Activated CD4-positive, alpha-beta T cell treated with anti-CD3 and anti-CD28 coated beads, Interleukin-2, amount 10 ng/mL, durations not matched to agents 7 days and 5 days (primary cell): ENCODE results near the gene TXNDC11. TPM values are rescaled to one million over a fixed set of nuclear protein-coding genes. Genes with fewer than 3 reads are reported as not detected.

Experiments
- CTCF ChIA-PET: fragments of 350-600 bp; sonication (Branson Sonifier 250); formaldehyde crosslinking; loops from one replicate; lab custom pipeline; 2021; ENCODE audit warnings: antibody characterized with exemption; lab: Charles Lee
- POLR2A ChIA-PET: fragments of 350-600 bp; sonication (Branson Sonifier 250); formaldehyde crosslinking; loops from one replicate; lab custom pipeline; 2021; ENCODE audit warnings: antibody characterized with exemption; lab: Charles Lee
- DNase-seq: peaks from one replicate; pipeline ENCODE4 v3.0.0-alpha.2; 2020
- H3K27ac Mint-ChIP-seq: one replicate; pipeline ENCODE4 v1.8.0; 2021; ENCODE audit warnings: mild to moderate bottlenecking, moderate library complexity, mixed read lengths
- H3K27me3 Mint-ChIP-seq: one replicate; pipeline ENCODE4 v1.8.0; 2021; ENCODE audit warnings: mixed read lengths
- H3K36me3 Mint-ChIP-seq: one replicate; pipeline ENCODE4 v1.8.0; 2021; ENCODE audit warnings: low read depth, mixed read lengths
- H3K4me1 Mint-ChIP-seq: one replicate; pipeline ENCODE4 v1.8.0; 2021; ENCODE audit warnings: mixed read lengths
- H3K4me3 Mint-ChIP-seq: one replicate; pipeline ENCODE4 v1.8.0; 2021; ENCODE audit warnings: mild to moderate bottlenecking, moderate library complexity, mixed read lengths
- H3K9me3 Mint-ChIP-seq: one replicate; pipeline ENCODE4 v1.8.0; 2021; ENCODE audit warnings: mixed read lengths
- total RNA-seq, 2 experiments: library from RNA; stranded (reverse); gene quantifications; one replicate each; pipeline ENCODE4 v1.2.3, GENCODE V29; 2021

Gene TXNDC11
- total RNA-seq, 2 experiments from 2014 or later, result 38.5 to 42.7 TPM

DNA sequence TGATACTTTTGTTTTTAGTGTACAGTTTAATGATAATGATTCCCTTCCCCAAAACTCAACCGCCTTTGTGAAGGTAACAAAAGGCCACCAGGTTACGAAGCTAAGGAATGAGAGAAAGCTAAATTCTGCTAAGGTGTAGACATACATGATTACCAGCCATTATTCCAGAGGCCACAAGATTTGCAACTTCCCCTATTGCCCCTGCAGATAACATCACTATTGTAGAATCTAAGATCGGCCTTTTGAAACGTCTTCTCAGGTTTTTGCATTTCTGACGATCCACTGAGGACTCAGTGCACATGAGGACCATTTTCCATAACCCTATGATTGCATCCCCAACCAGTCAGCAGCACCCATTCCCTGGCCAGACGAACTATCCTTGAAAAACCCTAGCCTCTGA is 108.3 kb downstream of the TXNDC11 start:
- no peak overlapping the region for H3K27ac Mint-ChIP-seq
- no peak for DNase-seq
- CTCF ChIA-PET, result no interaction called here
- POLR2A ChIA-PET, result no interaction called here
- no peaks in the 10 kb centered on the region for H3K36me3 Mint-ChIP-seq
- H3K27me3 Mint-ChIP-seq, result peaks cover 12% of the 10 kb centered on the region
- H3K4me3 Mint-ChIP-seq, result no peak overlapping the region
- H3K9me3 Mint-ChIP-seq, result no peaks in the 10 kb centered on the region
- H3K4me1 Mint-ChIP-seq, result peaks cover 23% of the 10 kb centered on the region

DNA sequence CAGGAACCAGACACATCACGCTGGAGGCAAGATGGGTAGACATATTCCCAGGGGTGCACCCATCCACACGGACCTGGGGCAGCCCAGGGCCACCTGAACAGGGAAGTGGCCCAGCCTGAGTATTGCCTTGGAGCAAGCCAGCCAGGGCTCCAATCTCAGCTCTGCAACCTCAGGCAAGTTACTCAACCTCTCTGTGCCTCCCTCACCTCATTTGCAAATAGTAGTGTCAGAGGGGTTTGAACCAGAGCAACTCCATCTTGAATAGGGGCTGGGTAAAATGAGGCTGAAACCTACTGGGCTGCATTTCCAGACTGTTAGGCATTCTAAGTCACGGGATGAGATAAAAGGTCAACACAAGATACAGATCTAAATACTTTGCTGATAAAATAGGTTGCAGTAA is 109.5 kb downstream of the TXNDC11 start:
- Mint-ChIP-seq H3K9me3 (no peaks in the 10 kb centered on the region), H3K4me1 (peaks cover 29% of the 10 kb centered on the region), H3K36me3 (peaks cover 1% of the 10 kb centered on the region), H3K27me3 (peaks cover 7% of the 10 kb centered on the region), H3K27ac (no peak overlapping the region), H3K4me3 (no peak overlapping the region)
- POLR2A ChIA-PET, result interaction anchor here (0.6 kb wide), 1 partner anchor 95 kb away, joined by 3 read pairs; no protein-coding TSS in a partner anchor
- CTCF ChIA-PET, result no interaction called here
- no peak for DNase-seq

DNA sequence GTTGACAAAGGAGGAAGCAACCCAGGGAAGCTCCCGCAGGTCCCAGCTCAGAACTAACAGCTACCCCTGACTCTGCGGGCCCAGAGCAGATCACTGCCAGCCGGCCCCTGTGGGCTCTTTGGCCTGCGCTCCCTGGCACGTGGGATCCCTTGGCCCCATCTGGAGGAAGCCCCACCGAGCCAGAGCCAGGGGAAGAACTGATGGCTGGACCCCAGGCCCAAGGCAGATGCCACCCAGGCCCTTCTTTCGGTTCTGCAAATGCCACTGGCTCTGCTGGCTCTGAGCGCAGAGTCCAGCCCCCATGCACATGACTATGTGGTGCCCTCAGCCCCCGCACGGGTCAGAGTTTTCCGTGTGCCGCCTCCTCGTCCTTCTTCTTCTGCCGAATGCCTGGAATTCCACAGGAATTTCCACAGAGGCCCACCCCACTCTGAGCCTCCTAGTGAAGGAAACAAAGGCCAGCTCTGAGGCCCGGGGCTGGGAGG is 110.2 kb downstream of the TXNDC11 start:
- no peak for DNase-seq
- POLR2A ChIA-PET, result interaction anchor here (0.6 kb wide), 1 partner anchor 95 kb away, joined by 3 read pairs; no protein-coding TSS in a partner anchor
- CTCF ChIA-PET, result interaction anchor here (0.6 kb wide), 1 partner anchor 23 kb away, joined by 3 read pairs; no protein-coding TSS in a partner anchor
- peaks cover 7% of the 10 kb centered on the region for H3K27me3 Mint-ChIP-seq
- no peaks in the 10 kb centered on the region for H3K9me3 Mint-ChIP-seq
- H3K4me3 Mint-ChIP-seq, result no peak overlapping the region
- peaks cover 31% of the 10 kb centered on the region for H3K4me1 Mint-ChIP-seq
- no peak overlapping the region for H3K27ac Mint-ChIP-seq
- H3K36me3 Mint-ChIP-seq, result peaks cover 3% of the 10 kb centered on the region

DNA sequence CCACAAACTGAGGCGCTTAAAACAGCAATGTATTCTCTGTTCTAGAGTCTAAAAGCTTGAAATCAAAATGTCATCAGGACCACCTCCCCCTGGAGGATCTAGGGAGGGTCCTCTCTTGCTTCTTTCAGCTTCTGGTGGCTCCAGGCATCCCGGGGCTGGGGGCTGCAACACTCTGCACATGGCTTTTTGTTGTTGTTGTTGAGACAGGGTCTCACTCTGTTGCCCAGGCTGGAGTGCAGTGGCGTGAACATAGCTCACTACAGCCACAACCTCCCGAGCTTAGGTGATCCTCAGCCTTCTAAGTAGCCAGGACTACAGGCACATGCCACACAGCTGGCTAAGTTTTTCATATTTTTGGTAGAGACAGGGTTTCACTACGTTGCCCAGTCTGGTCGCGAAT is 111.4 kb downstream of the TXNDC11 start:
- H3K4me3 Mint-ChIP-seq, result no peak overlapping the region
- no peak for DNase-seq
- peak overlapping the region; percentile 60 for H3K27ac Mint-ChIP-seq
- H3K36me3 Mint-ChIP-seq, result peaks cover 3% of the 10 kb centered on the region
- CTCF ChIA-PET, result interaction anchor here (0.5 to 1.1 kb wide), 3 partner anchors 15 to 101 kb away, joined by 3 to 5 read pairs (median 4); no protein-coding TSS in a partner anchor
- no peaks in the 10 kb centered on the region for H3K9me3 Mint-ChIP-seq
- peaks cover 36% of the 10 kb centered on the region for H3K4me1 Mint-ChIP-seq
- POLR2A ChIA-PET, result no interaction called here
- H3K27me3 Mint-ChIP-seq, result peaks cover 6% of the 10 kb centered on the region

DNA sequence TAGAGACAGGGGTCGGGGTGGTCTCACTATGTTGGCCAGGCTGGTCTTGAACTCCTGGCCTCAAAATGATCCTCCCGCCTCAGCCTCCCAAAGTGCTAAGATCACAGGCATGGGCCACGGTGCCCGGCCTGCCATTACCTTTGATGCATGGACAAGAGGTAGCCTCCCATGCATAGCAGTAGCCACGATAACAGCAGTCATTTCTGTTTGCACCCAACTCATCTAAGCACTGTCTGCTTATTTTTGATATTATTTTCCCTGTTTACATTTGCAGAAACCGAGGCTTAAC is 111.9 kb downstream of the TXNDC11 start:
- H3K36me3 Mint-ChIP-seq, result peaks cover 3% of the 10 kb centered on the region
- H3K9me3 Mint-ChIP-seq, result no peaks in the 10 kb centered on the region
- H3K27me3 Mint-ChIP-seq, result peaks cover 6% of the 10 kb centered on the region
- H3K4me3 Mint-ChIP-seq, result no peak overlapping the region
- H3K27ac Mint-ChIP-seq, result peak overlapping the region; percentile 31
- ChIA-PET POLR2A (no interaction called here), CTCF (interaction anchor here (0.5 to 1.1 kb wide), 2 partner anchors 14 to 101 kb away, joined by 3 to 5 read pairs; no protein-coding TSS in a partner anchor)
- DNase-seq, result no peak
- peaks cover 39% of the 10 kb centered on the region for H3K4me1 Mint-ChIP-seq

DNA sequence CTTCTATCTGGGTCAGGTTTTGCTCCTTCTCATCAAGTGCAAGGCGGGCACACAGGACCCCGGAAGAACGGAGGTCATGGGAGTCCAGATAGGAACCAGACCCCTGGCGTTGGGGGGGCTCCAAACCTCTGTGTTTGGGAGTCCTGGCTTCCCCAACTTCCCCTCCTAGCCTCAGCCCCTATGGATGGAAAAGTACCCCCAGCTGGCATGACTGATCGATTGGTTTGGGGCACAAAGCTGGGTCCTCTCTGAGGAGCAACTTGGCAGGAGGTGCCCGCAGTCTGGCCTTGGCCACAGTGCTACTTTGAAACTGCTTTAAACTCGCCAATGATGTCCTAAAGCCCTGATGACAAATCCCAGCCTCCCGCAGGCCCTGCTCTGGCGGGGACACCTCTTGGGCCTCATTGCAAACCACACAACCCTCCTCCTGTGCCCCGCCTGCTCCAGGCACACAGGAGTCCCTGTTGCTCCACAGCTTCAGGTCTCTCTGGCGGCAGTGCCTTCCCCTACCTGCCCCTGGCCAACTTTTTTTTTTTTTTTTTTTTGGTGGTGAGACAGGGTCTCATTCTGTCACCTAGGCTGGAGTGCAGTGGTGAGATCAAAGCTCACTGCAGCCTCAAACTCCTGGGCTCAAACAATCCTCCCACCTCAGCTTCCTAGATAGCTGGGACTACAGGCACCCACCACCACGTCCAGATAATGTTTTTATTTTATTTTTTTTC is 112.5 kb downstream of the TXNDC11 start:
- Mint-ChIP-seq H3K36me3 (peaks cover 3% of the 10 kb centered on the region), H3K4me1 (peaks cover 44% of the 10 kb centered on the region), H3K27ac (peak overlapping the region; percentile 72), H3K9me3 (no peaks in the 10 kb centered on the region), H3K4me3 (no peak overlapping the region), H3K27me3 (peaks cover 3% of the 10 kb centered on the region)
- DNase-seq, result no peak
- ChIA-PET POLR2A (no interaction called here), CTCF (interaction anchor here (0.9 to 1.6 kb wide), 5 partner anchors 10 to 100 kb away, joined by 3 to 8 read pairs (median 3); no protein-coding TSS in a partner anchor)

Other genes starting within 250 kb of the TXNDC11 start
- gene LITAF, start 155.9 kb downstream of the TXNDC11 start, total RNA-seq, result 100 to 1,000 TPM; 133 to 141 TPM
- 10 to 100 TPM; 21.7 to 23.4 TPM for gene SNN, start 74.4 kb downstream of the TXNDC11 start, total RNA-seq
- gene ZC3H7A, start 54.4 kb upstream of the TXNDC11 start, total RNA-seq, result 10 to 100 TPM; 68.0 to 76.9 TPM
- 100 to 1,000 TPM; 158 to 182 TPM for gene RSL1D1, start 108.7 kb upstream of the TXNDC11 start, total RNA-seq
- 100 to 1,000 TPM; 110 to 126 TPM for gene GSPT1, start 173.1 kb upstream of the TXNDC11 start, total RNA-seq
- gene NPIPB2, start 199.2 kb upstream of the TXNDC11 start, total RNA-seq, result 10 to 100 TPM in 1 of 2 experiments, 1 to 10 TPM in 1; 7.6 to 11.6 TPM
- gene TNFRSF17, start 222.4 kb upstream of the TXNDC11 start, total RNA-seq, result not detected
- 10 to 100 TPM; 15.8 to 19.7 TPM for gene SNX29, start 233.9 kb upstream of the TXNDC11 start, total RNA-seq